Stimulated activated CD4-positive, alpha-beta T cell treated with anti-CD3 and anti-CD28 coated beads, Interleukin-1b, Interleukin-23, amount 100 ng/mL, for 4 hours (primary cell): ENCODE results near the gene CCL27.

Experiments
- DNase-seq, 2 donors: peaks; one replicate each; pipeline ENCODE4 v3.0.0-alpha.2; 2020; ENCODE audit warnings: low read depth in 2 of 2

Gene CCL27

DNA sequence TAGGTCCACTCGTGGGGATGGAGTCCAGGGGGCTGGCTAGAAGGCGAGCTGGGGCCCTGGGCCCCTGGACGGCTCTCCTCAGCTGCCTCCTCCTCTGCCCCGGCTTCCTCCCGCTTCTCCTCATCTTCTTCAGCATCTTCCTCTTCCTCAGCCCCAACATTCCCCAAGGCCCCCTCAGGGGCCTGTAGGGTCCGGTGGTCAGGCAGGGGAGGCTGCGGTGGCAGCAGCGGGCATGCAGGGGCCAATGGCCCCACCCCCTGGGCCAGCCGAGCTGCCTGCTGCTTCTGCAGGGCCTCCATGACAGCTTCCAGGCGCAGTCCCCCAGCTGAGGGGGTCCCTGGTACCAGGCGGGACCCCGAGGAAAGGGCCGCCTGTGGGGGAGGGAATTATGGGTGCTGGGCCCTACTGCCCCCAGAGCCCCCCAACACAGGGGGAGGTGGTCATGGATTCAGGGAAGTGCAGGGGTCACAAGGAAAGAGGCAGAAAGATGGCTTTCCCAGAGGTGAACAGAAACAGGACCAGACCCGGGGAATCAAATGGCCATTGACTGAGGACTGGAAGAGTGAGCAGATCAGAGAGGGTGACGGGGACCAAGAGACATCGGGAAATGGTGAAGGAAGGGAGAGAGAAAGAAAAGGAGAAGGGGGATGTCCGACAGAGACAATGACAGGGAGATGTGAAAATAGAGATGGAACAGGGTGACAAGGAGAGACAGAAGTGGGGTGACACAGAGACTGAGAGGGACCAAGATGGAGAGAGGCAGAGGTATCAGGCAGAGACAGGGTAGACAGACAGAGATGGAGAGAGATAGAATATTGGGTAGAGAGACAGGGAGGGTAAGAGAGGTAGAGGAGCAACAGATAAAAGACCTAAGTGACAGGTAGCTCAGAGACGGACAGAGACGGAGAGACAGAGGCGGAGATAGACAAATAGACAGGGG lies 34.5 kb downstream of the CCL27 start:
- DNase-seq = no peak

DNA sequence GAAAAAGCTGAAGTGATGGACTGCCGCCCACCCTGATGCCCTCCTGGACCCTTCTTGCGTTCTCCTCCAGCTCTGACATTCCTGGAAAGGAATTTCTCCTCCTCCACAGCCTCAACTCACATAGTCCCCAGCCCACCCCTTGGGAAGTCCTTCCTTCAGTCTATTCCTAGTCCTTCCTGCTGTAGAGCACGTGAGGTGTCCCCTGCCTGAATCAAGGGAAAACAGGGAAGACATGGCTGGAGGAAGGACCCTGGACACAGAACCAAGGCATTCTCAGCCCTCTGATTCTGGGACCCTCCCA lies 37.3 kb downstream of the CCL27 start:
- no peak for DNase-seq

DNA sequence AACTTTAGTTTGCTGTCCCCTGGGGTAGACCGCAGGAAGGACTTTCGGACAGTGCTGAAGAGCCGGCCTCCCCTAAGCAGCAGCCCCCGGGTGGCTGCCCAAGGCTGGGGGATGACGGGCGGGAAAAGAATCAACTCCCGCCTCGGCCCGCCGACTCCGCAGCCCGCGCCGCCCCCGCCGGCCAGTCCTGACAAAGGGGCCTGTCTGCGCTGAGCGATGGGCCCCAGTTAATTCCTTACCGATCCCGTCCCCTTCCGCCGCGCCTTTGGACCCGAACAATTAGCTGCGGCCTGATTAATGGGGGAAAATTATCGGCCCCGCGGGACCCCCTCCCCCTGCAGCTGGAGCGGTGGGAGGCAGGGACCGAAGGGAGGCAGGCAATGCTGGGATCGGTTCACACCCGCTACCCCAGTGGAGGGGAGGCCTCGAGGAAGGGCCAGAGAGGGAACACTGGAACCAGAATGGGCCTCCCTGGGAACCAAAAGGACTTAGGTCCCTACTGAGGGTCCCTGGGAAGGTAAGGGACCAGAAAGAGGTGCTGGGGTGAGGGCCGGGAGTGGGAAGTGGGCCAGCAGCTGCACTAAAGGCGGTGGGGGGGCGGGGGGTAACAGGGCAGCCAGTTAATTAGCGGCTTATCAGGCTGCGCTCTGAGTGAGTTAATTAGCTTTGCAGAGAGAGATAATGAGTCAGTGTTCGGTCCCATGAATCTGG lies 37.8 kb downstream of the CCL27 start:
- no peak for DNase-seq

DNA sequence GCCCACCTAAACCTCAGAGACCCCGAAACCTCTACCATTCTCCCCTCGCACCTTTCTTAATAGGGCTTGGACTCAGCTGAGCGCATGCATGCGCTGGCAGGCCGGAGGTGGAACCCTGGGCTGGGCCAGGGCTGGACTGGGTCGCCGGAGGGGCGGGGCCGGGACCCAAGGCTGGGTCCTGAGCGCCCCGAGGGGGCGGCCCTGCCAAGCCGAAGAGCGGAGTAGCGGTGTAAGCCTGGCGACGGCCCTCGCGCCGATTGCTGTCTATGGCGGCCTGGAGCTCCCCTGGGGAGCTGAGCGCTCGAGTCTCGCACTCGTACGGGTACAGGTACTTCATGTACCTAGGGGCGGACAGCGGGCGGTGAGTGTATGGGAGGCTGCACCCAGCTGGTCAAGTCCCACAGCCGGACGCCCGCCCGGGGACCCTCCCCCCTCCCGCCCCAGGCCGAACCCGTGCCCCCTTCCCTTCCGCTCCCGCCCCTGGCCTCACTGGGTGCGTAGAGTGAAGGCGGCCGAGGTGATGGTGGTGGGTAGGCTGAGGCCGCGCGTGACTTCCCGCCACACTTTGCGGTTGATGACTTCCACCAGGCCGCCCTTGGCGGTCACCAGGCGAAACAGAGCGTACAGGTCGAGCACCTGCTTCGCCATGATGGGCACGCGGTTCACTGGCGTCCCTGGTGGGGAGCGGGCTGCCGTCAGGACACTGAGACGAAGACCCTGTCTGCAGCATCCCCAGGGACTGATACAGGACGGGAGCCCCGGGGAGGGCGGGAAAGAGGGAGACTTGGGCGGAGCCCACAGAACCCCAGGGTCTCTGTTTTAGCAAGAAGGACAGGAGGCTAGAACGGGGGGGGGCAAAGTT lies 38.9 kb downstream of the CCL27 start:
- DNase-seq = no peak

DNA sequence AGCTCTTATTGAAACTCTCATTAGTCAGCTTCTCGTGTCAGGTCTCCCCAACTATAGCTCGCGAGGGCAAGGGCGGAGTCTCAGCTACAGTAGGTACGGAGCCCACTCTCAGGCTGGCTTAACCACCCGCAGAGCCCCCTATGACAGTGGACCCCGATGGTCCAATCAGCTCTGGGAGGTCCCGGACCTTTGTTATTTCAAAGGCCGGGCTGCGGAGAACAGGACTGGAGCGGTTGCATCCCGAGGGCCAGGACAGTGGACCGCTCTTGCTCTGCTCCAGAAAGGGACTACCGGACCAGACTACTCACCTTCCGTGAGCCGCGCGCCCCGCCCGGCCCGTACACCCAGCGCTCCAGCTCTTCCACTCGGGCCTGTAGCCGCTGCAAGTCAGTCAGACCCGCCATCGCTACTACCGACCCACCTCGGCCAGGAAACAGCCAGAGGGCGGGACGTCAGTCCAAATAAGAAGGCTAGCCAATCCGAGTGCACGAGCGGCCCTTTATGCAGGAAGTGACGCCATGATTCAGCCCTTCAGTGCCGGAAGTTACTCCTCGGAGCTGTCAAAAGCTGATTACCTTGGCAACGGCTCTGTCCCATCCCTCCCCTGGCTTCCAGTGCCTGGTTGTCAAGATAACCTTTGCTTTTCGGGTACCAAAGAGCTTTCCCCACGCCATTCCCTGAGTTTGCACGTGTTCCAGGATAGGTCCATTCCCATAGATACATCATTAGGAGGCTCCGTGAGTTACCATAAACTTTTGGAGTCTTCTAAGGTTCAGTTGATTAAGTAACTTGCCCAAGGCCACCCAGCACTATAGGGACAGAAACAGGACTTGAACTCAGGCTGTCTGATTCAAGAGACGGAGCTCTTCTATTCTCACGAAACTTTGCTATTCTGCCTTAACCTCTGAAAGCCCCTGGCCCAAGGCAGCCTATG lies 42.1 kb downstream of the CCL27 start, which contains the start of gene DCTN3:
Gene DCTN3, minus strand, starts transcription at position 435 of the 934 bp plus-strand sequence. Its CDS starts 31 bp downstream, at position 404.
- peak; percentile 71 to 80 for DNase-seq

DNA sequence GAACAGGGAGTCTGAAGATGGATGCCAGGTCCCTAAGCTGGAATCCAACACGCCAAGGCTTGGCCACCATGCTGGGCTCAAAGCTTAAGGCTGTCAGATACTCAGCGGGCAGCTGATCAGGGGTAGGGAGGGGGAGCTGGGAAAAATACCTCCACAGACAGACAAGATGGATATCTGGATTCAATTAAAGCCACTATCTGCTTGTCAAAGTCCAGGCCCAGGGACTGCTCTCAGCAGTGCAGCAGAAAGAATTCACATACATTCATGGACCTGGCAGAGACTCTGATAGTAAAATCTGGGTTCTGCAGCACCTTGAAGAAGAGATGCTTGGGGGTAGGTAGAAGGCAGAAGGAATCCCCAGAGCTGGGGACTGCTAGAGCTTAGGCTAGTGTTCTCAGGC lies 47.3 kb downstream of the CCL27 start:
- no peak for DNase-seq

DNA sequence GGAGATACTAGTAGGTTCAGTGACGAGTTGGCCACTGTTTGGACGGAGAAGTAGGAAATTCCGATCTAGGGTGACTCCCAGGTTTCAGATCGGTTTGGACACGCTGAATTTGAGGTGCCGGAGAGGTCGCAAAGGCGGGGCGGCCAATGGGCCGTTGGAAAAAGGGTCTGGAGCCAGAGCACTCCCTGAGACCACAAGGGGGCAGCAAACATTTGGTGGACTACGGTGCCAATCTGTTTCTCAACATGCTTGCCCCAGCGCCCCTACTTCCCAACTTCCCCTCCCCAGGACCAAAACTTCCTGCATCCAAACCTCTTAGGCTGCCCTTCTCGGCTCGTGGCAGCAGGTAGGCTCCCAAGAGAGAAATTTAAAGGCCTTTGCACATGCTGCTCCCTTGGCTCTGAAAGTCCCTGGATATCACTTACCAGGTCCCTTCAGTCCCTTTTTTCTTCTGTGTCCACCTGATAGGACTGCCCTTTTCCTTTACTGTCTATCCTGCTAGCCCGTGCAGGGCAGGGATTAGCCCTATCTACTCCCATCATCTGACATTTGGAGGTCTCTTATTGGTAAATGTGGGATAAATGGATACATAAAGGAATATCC lies 49.6 kb downstream of the CCL27 start:
- peak; percentile 52 to 56 for DNase-seq
